Endothelial cell of umbilical vein (primary cell): ENCODE data around the gene KCNIP1.
"Not testable (repeated sequence)": the region's sequence is repeated elsewhere in the genome, so short reads cannot be mapped to it uniquely, and the experiment has no call there.

Experiments
- CTCF ChIP-seq, 2 donors: IDR thresholded peaks; 1 replicate in 1 of 2; 2 replicates in 1 of 2; pipeline ENCODE4 v1.5.1; 2011; ENCODE audit warnings: low read length in 2 of 2, mild to moderate bottlenecking in 2 of 2, moderate library complexity in 2 of 2, control low read depth in 1 of 2, inconsistent platforms in 1 of 2, low read depth in 1 of 2; ENCODE audit not compliant: insufficient read depth in 1 of 2; ENCODE audit errors: extremely low read depth in 1 of 2
- EZH2 ChIP-seq: IDR thresholded peaks from 2 replicates; pipeline ENCODE4 v1.6.1; 2012; ENCODE audit warnings: borderline replicate concordance, low read depth, mild to moderate bottlenecking, moderate library complexity, low read length, inconsistent platforms; ENCODE audit not compliant: severe bottlenecking
- GATA2 ChIP-seq: IDR thresholded peaks from 2 replicates; pipeline ENCODE4 v1.7.0; 2011; ENCODE audit warnings: low read depth, mild to moderate bottlenecking, moderate library complexity, mixed read lengths, low read length; ENCODE audit not compliant: insufficient read length, insufficient read depth
- JUN ChIP-seq: IDR thresholded peaks from 2 replicates; pipeline ENCODE4 v1.6.1; 2011; ENCODE audit warnings: borderline replicate concordance, low read depth; ENCODE audit not compliant: insufficient read length, insufficient read depth
- MAX ChIP-seq: IDR thresholded peaks from 2 replicates; pipeline ENCODE4 v1.6.1; 2011; ENCODE audit not compliant: insufficient read depth, insufficient read length
- POLR2A ChIP-seq: IDR thresholded peaks from 2 replicates; pipeline ENCODE4 v1.6.1; 2012; ENCODE audit warnings: low read depth, mild to moderate bottlenecking, control low read depth, low read length
- POLR2AphosphoS5 ChIP-seq: IDR thresholded peaks from 2 replicates; pipeline ENCODE4 v1.6.1; 2012; ENCODE audit warnings: low read depth, mild to moderate bottlenecking, control low read depth, low read length, moderate library complexity; ENCODE audit not compliant: insufficient read depth

- not testable (repeated sequence) for TF ChIP-seq CTCF (IDR thresholded peaks at IDR 0.05; ENCODE audit: extremely low read depth in 1 of 2, insufficient read depth in 1 of 2, low read depth in 1 of 2, low read length in 2 of 2); POLR2A; JUN; POLR2AphosphoS5; EZH2; GATA2; MAX
Measured at GRCh38 chr5:170754508-170754907, 250.7 kb downstream of the KCNIP1 start.
